Spleen (tissue), 7 donors: Measurements from ENCODE around the gene PNMA8C.

ENCODE experiments used
- CTCF ChIP-seq, 11 experiments: fragments of 200-600 bp in 7 of 11; fragments of 450-650 bp in 4 of 11; sonication (generic) in 4 of 11; IDR thresholded peaks in 8 of 11; conservative IDR thresholded peaks in 3 of 11; 1 replicate in 7 of 11; 2 replicates in 4 of 11; pipeline versions ENCODE4 v1.4.0 to v1.8.0; 2016 to 2021; ENCODE audit warnings: antibody characterized with exemption in 11 of 11, inconsistent platforms in 4 of 11, mild to moderate bottlenecking in 1 of 11
- POLR2A ChIP-seq, 3 donors: fragments of 450-650 bp; IDR thresholded peaks; one replicate each; pipeline ENCODE4 v1.5.1; 2017; ENCODE audit warnings: antibody characterized with exemption in 3 of 3, mild to moderate bottlenecking in 1 of 3
- donor health status: DM: no; HTN: no; CAD: no; lungs with moderate emphysema.
- donor health status: DM: no; HTN: no; CAD: no.
- donor health status: DM: no; HTN: no; CAD: no.

GRCh38 chr19:46387713-46388130, 41.0 kb downstream of the PNMA8C start:
- TF ChIP-seq CTCF (IDR thresholded peaks at IDR 0.05 in 8 of 11, conservative IDR thresholded peaks at IDR 0.05 in 3 of 11) (no peak), POLR2A (IDR thresholded peaks at IDR 0.05) (no peak)
